Heart right ventricle (tissue), 16 donors: ENCODE measurements around the gene LRRC3. TPM values are rescaled to one million over a fixed set of nuclear protein-coding genes. Genes with fewer than 3 reads are reported as not detected.

Source experiments
- ATAC-seq, 8 donors: fragments of 200-7000 bp; cut with Tn5 transposase; one replicate each; pipeline ENCODE4 v1.9.1; 2020; ENCODE audit warnings: mild to moderate bottlenecking in 8 of 8, moderate library complexity in 8 of 8, moderate number of reproducible peaks in 1 of 8
- DNase-seq, 2 donors: peaks; one replicate each; pipeline ENCODE4 v3.0.0-alpha.2; 2020
- H3K27ac ChIP-seq, 10 donors: fragments of 200-600 bp; sonication (generic) in 2 of 10; one replicate each; pipeline versions ENCODE4 v1.5.0 to v1.8.0; 2020 to 2022; ENCODE audit warnings: mild to moderate bottlenecking in 3 of 10
- H3K27me3 ChIP-seq, 7 donors: fragments of 200-600 bp; one replicate each; pipeline ENCODE4 v1.8.0; 2021 to 2022; ENCODE audit warnings: mild to moderate bottlenecking in 2 of 7
- H3K36me3 ChIP-seq, 9 donors: fragments of 200-600 bp; sonication (generic) in 1 of 9; one replicate each; pipeline versions ENCODE4 v1.5.0 to v1.8.0; 2020 to 2022; ENCODE audit warnings: mild to moderate bottlenecking in 2 of 9
- H3K4me1 ChIP-seq, 9 donors: fragments of 200-600 bp; sonication (generic) in 1 of 9; one replicate each; pipeline versions ENCODE4 v1.5.0 to v1.8.0; 2020 to 2022; ENCODE audit warnings: mild to moderate bottlenecking in 4 of 9
- H3K4me3 ChIP-seq, 10 donors: fragments of 200-600 bp; sonication (generic) in 2 of 10; one replicate each; pipeline versions ENCODE4 v1.5.0 to v1.8.0; 2020 to 2022; ENCODE audit warnings: mild to moderate bottlenecking in 7 of 10, moderate library complexity in 2 of 10
- H3K9me3 ChIP-seq, 11 donors: fragments of 200-600 bp in 10 of 11; sonication (generic) in 2 of 11; one replicate each; pipeline versions ENCODE4 v1.5.0 to v1.8.0; 2013 to 2022; ENCODE audit warnings: mild to moderate bottlenecking in 2 of 11, control low read depth in 1 of 11, moderate library complexity in 1 of 11
- CTCF ChIP-seq, 9 donors: fragments of 200-600 bp; sonication (generic) in 2 of 9; IDR thresholded peaks; one replicate each; pipeline versions ENCODE4 v1.5.0 to v1.8.0; 2021 to 2022; ENCODE audit warnings: antibody characterized with exemption in 9 of 9, mild to moderate bottlenecking in 5 of 9, moderate library complexity in 1 of 9
- WGBS, 2 donors: extraction: QIAGEN DNeasy Blood & Tissue Kit; methylation state at CpG; one replicate each; pipeline ENCODE4 v1.1.7; 2013; ENCODE audit warnings: inconsistent platforms in 1 of 2; 5-methylcytosine and 5-hydroxymethylcytosine counted together
- intact Hi-C, 10 donors: fragments of 100-400 bp; cut with DNase I; formaldehyde crosslinking; loops; one replicate each; pipeline versions ENCODE4 v1.11.1 to v1.14.2; 2022
- polyA plus RNA-seq, 2 donors: library from polyadenylated mRNA; stranded (reverse); fragments of 200-250 nt; gene quantifications; one replicate each; pipeline ENCODE4 v1.2.3, GENCODE V29; 2013
- total RNA-seq, 10 donors: library from RNA; stranded (reverse); fragmentation: NEBNext Ultra II Directional in 3 of 10; extraction: Animal tissue kit (Norgen Biotek cat#: 25700) in 3 of 10; gene quantifications; one replicate each; pipeline versions ENCODE4 v1.2.1 to v1.2.4, GENCODE V29; 2021 to 2023
- donor health status: Arrhythmogenic right ventricular cardiomyopathy.
- donor health status: ischemic (EF 13 %, LVEDD 7.1; RV severe dilation, severe dysfunction).
- donor health status: healthy with polysubstance abuse.
- donor health status: DM: no; HTN: yes; CAD: no.
- donor health status: DM: no; HTN: no; CAD: no.
- donor health status: ischemic (EF 25% LVEDD 6.9; RV normal size, moderate dysfunction).
- donor health status: ischemic (EF 25% LVEDD 5.7; RV mildly dilated, moderate dysfunction).
- donor health status: healthy.
- donor health status: DM: yes; HTN: yes; CAD: no.
- donor health status: Ischemic cardiomyopathy.
- donor health status: ischemic (EF 35%, LVEDD 5.7; RV mildly dilated, moderate dysfunction).
- donor health status: nonischemic (EF 11% LVEDD 7.7; RV severe dilation, severe dysfunction).
- donor health status: DM: yes; HTN: yes; CAD: no.
- donor health status: PGD.
- donor health status: ischemic (EF 29% LVEDD 5.4; RV normal size, mild dysfunction).
- donor health status: nonischemic (EF 23%, LVEDD 6.1; RV moderate dilation, normal function).

The LRRC3 gene
- total and polyA plus RNA-seq, 12 donors = 1.2 to 3.2 (median 2.0) TPM

GRCh38 chr21:44437696-44438431 lies 17.4 kb upstream of the LRRC3 start:
- DNase-seq (peak in 1 of 2 donors; percentile 18), ATAC-seq (peak in 6 of 8 donors; percentile 8 to 29 (median 16))
- WGBS, 2 donors = 70 to 73% methylated on average over 19 of the region's 19 CpGs

GRCh38 chr21:44438531-44439210 lies 16.6 kb upstream of the LRRC3 start:
- H3K4me3 ChIP-seq = peak overlapping the region in 4 of 10 donors; percentile 10 to 36 (median 22)
- intact Hi-C loops = loop anchor here in 1 of 10 donors (1.0 to 10.0 kb wide), 2 partner anchors 56 to 99 kb away; partner anchors contain the start of gene CFAP410
- peak; percentile 86 to 96 (median 93) for ATAC-seq

More at GRCh38 chr21:44437696-44438431, 17.4 kb upstream of the LRRC3 start:
- Histone ChIP-seq H3K27me3 (peaks cover 0 to 7% (median 0%) of the 10 kb centered on the region in 7 donors), H3K9me3 (no peaks in the 10 kb centered on the region), H3K4me3 (no peak overlapping the region), H3K4me1 (peaks cover 0 to 20% (median 6%) of the 10 kb centered on the region in 9 donors), H3K27ac (peak overlapping the region in 8 of 10 donors; percentile 62 to 93 (median 80)), H3K36me3 (peaks cover 0 to 71% (median 0%) of the 10 kb centered on the region in 9 donors)
- intact Hi-C loops = loop anchor here in 1 of 10 donors (1.0 to 10.0 kb wide), 2 partner anchors 57 to 99 kb away; partner anchors contain the start of gene CFAP410
- no peak for TF ChIP-seq CTCF (IDR thresholded peaks at IDR 0.05)

GRCh38 chr21:44439211-44439600 lies 16.1 kb upstream of the LRRC3 start:
- WGBS, 2 donors = 64 to 74% methylated on average over 11 of the region's 11 CpGs
- Histone ChIP-seq H3K27me3 (peaks cover 0 to 7% (median 0%) of the 10 kb centered on the region in 7 donors), H3K4me1 (peaks cover 0 to 20% (median 5%) of the 10 kb centered on the region in 9 donors), H3K4me3 (no peak overlapping the region), H3K36me3 (peaks cover 0 to 72% (median 0%) of the 10 kb centered on the region in 9 donors), H3K9me3 (no peaks in the 10 kb centered on the region), H3K27ac (peak overlapping the region in 5 of 10 donors; percentile 63 to 93 (median 83))
- ATAC-seq (peak in 1 of 8 donors; percentile 35), DNase-seq (no peak)
- no peak for TF ChIP-seq CTCF (IDR thresholded peaks at IDR 0.05)
- intact Hi-C loops = loop anchor here in 1 of 10 donors (10.0 kb wide), 1 partner anchor 56 kb away; no protein-coding TSS in a partner anchor

More at GRCh38 chr21:44438531-44439210, 16.6 kb upstream of the LRRC3 start:
- peaks cover 0 to 72% (median 0%) of the 10 kb centered on the region in 9 donors for H3K36me3 ChIP-seq
- H3K27me3 ChIP-seq = peaks cover 0 to 7% (median 0%) of the 10 kb centered on the region in 7 donors
- peak overlapping the region in 8 of 10 donors; percentile 62 to 93 (median 80) for H3K27ac ChIP-seq
- no peaks in the 10 kb centered on the region for H3K9me3 ChIP-seq
- peaks cover 0 to 20% (median 5%) of the 10 kb centered on the region in 9 donors for H3K4me1 ChIP-seq
- 49 to 58% methylated on average over 34 of the region's 34 CpGs for WGBS, 2 donors
- peak; percentile 71 to 81 for DNase-seq
- TF ChIP-seq CTCF (IDR thresholded peaks at IDR 0.05) = no peak
